Measurements from ENCODE around the gene PATJ.

The PATJ gene

DNA sequence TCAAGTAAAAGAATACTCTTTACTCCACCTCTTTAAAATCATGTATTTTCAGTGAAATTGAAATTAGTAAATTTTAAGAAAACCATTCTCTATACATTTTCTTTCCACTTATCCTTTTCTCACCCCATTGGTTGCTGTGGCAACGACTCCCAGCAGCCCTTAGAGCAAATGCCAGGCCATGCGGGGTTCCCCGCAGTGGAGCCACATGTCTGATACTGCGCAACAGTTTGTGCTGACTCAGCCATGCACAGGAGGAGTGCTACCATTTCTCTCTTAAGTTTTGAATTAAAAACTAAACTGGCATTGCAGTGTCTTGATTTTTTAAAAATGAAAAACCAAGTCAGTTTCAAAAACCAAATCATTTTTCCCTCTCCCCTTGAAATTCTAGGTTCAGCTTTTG is 238.3 kb downstream of the PATJ start:
- TF ChIP-seq, protein P1, sequence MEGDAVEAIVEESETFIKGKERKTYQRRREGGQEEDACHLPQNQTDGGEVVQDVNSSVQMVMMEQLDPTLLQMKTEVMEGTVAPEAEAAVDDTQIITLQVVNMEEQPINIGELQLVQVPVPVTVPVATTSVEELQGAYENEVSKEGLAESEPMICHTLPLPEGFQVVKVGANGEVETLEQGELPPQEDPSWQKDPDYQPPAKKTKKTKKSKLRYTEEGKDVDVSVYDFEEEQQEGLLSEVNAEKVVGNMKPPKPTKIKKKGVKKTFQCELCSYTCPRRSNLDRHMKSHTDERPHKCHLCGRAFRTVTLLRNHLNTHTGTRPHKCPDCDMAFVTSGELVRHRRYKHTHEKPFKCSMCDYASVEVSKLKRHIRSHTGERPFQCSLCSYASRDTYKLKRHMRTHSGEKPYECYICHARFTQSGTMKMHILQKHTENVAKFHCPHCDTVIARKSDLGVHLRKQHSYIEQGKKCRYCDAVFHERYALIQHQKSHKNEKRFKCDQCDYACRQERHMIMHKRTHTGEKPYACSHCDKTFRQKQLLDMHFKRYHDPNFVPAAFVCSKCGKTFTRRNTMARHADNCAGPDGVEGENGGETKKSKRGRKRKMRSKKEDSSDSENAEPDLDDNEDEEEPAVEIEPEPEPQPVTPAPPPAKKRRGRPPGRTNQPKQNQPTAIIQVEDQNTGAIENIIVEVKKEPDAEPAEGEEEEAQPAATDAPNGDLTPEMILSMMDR (IDR thresholded peaks at IDR 0.05; ENCODE audit: low read depth, low read length, missing control alignments): no peak
- no peak for DNase-seq (ENCODE audit: extremely low read depth, low read depth)
- H3K4me3 ChIP-seq (replicated peaks; ENCODE audit: low read depth, low read length): no peak overlapping the region

- no peak overlapping the region for H3K4me3 ChIP-seq (replicated peaks; ENCODE audit: low read depth, low read length)
- no peak for DNase-seq (ENCODE audit: extremely low read depth, low read depth)
- TF ChIP-seq, protein P1 (IDR thresholded peaks at IDR 0.05; ENCODE audit: low read depth, low read length, missing control alignments): no peak
Measured at GRCh38 chr1:61981870-61982660, 239.8 kb downstream of the PATJ start.

DNA sequence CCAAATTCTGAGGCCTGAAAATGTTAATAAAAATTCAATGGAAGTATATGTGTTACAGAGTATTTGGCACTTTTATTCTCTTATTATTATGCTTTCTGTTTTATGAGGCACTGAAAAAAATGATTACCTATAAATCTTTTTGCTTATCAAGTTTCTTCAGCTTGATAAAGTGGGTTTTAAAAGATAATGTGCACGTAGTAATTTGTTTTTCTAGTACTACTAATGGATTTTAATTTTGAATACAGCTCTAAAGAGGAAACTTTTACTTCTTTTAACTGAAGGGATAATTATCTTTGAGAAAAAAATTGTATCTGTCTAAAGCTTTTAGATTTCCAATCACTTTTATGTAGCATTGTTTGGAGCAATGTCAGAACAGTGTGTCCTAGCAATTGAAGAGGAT is 241.0 kb downstream of the PATJ start:
- H3K4me3 ChIP-seq (replicated peaks; ENCODE audit: low read depth, low read length): no peak overlapping the region
- TF ChIP-seq, protein P1 (IDR thresholded peaks at IDR 0.05; ENCODE audit: low read depth, low read length, missing control alignments): no peak
- DNase-seq (ENCODE audit: extremely low read depth, low read depth): no peak

DNA sequence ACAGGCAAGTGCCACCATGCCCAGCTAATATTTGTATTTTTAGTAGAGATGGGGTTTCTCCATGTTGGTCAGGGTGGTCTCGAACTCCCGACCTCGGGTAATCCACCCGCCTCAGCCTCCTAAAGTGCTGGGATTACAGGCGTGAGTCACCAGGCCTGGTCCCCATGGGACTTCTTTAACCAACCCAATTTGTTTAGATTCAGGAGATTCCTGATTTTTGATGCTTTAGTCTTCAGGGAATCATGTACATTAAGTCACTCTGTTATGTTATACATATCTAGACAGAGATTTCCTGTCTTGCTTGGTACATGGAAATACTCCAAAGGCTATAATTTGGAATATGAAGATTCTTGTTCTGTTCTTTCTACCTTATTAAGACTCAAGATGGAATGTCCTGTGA is 250.0 kb downstream of the PATJ start:
- TF ChIP-seq, protein P1 (IDR thresholded peaks at IDR 0.05; ENCODE audit: low read depth, low read length, missing control alignments): no peak
- DNase-seq (ENCODE audit: extremely low read depth, low read depth): no peak
- H3K4me3 ChIP-seq (replicated peaks; ENCODE audit: low read depth, low read length): no peak overlapping the region

DNA sequence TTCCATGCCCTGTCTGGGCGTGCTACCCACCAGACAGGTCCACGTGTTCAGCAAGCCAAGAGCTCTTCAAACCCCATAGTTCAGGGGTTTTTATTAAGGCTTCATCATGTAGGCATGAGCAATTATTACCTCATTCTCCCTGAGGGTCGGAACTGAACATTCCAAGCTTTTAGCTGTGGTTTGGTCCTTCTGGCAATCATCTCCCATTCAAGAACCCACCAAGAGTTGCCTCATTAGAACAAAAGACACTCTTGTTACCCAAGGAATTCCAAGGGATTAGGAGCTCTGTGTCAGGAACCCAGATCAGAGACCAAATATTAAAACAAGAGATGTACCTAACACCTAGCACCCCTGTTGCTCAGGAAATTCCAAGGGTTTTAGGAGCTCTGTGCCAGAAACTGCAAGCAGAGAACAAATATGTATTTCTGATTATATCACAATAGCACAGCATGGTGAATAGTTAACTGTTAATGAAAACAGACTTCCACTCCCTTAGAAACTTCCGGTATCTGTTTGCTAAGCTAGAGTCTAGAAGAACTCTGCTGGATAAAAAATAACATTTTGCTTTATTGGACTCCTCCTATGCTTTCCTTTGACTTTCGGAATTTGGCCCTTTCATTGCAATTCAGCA is 251.2 kb downstream of the PATJ start:
- DNase-seq (ENCODE audit: extremely low read depth, low read depth): no peak
- TF ChIP-seq, protein P1 (IDR thresholded peaks at IDR 0.05; ENCODE audit: low read depth, low read length, missing control alignments): no peak
- H3K4me3 ChIP-seq (replicated peaks; ENCODE audit: low read depth, low read length): no peak overlapping the region

GRCh38 chr1:61995641-61996040 is 253.4 kb downstream of the PATJ start:
- no peak for DNase-seq (ENCODE audit: extremely low read depth, low read depth)
- TF ChIP-seq, protein P1 (IDR thresholded peaks at IDR 0.05; ENCODE audit: low read depth, low read length, missing control alignments): no peak
- no peak overlapping the region for H3K4me3 ChIP-seq (replicated peaks; ENCODE audit: low read depth, low read length)

Data from HFF-Myc (cell line).